Keratinocyte (primary cell): ENCODE measurements around the gene CDH1. TPM values are rescaled to one million over a fixed set of nuclear protein-coding genes. Genes with fewer than 3 reads are reported as not detected.

Experiments used
- DNase-seq: peaks from one replicate; pipeline ENCODE4 v3.0.0-alpha.2; 2011; ENCODE audit warnings: low read depth, missing footprints, low spot score
- FAIRE-seq: peaks from 2 replicates; lab custom pipeline; 2011; peaks lifted over from hg19 to GRCh38; lab: Jason Lieb, UNC
- H2AFZ ChIP-seq: 2 replicates; pipeline ENCODE4 v1.6.0; 2012; ENCODE audit warnings: low read length, control low read depth, inconsistent platforms; ENCODE audit not compliant: control insufficient read depth
- H3K27ac ChIP-seq: 2 replicates; pipeline ENCODE4 v1.5.1; 2011; ENCODE audit warnings: low read length; ENCODE audit not compliant: control insufficient read depth, insufficient read depth
- H3K27me3 ChIP-seq: 3 replicates; pipeline ENCODE4 v1.6.0; 2011; ENCODE audit warnings: low read length; ENCODE audit not compliant: control insufficient read depth, insufficient read depth; ENCODE audit errors: extremely low read depth
- H3K36me3 ChIP-seq, 2 experiments: 2 replicates in 1 of 2; 3 replicates in 1 of 2; pipeline ENCODE4 v1.5.1; 2011; ENCODE audit warnings: low read length in 2 of 2, mild to moderate bottlenecking in 1 of 2; ENCODE audit not compliant: control insufficient read depth in 2 of 2, insufficient read depth in 2 of 2; ENCODE audit errors: extremely low read depth in 1 of 2
- H3K4me1 ChIP-seq: 3 replicates; pipeline ENCODE4 v1.5.1; 2011; ENCODE audit warnings: low read length; ENCODE audit not compliant: control insufficient read depth, insufficient read depth; ENCODE audit errors: extremely low read depth
- H3K4me2 ChIP-seq: 3 replicates; pipeline ENCODE4 v1.6.0; 2011; ENCODE audit warnings: low read depth, low read length; ENCODE audit not compliant: control insufficient read depth, insufficient read depth; ENCODE audit errors: extremely low read depth
- H3K4me3 ChIP-seq, 3 experiments: fragments of 200-600 bp in 1 of 3; sonication (generic) in 1 of 3; 2 replicates in 2 of 3; 3 replicates in 1 of 3; pipeline ENCODE4 v1.5.1; 2011 to 2016; ENCODE audit warnings: low read length in 3 of 3, mild to moderate bottlenecking in 3 of 3, control low read depth in 2 of 3, inconsistent platforms in 1 of 3, low read depth in 1 of 3, mixed read lengths in 1 of 3, mixed run types in 1 of 3, moderate library complexity in 1 of 3; ENCODE audit not compliant: control insufficient read depth in 2 of 3, insufficient read depth in 2 of 3; ENCODE audit errors: extremely low read depth in 1 of 3
- H3K79me2 ChIP-seq: 2 replicates; pipeline ENCODE4 v1.6.0; 2012; ENCODE audit warnings: low read length; ENCODE audit not compliant: control insufficient read depth, insufficient read depth
- H3K9ac ChIP-seq: 3 replicates; pipeline ENCODE4 v1.6.0; 2011; ENCODE audit warnings: low read length; ENCODE audit not compliant: control insufficient read depth, insufficient read depth; ENCODE audit errors: extremely low read depth
- H3K9me1 ChIP-seq: 3 replicates; pipeline ENCODE4 v1.6.0; 2011; ENCODE audit warnings: low read length; ENCODE audit not compliant: control insufficient read depth, insufficient read depth; ENCODE audit errors: extremely low read depth
- H3K9me3 ChIP-seq: 2 replicates; pipeline ENCODE4 v1.5.1; 2012; ENCODE audit warnings: low read depth, low read length; ENCODE audit not compliant: control insufficient read depth
- H4K20me1 ChIP-seq: 3 replicates; pipeline ENCODE4 v1.6.0; 2011; ENCODE audit warnings: low read length; ENCODE audit not compliant: control insufficient read depth, insufficient read depth; ENCODE audit errors: extremely low read depth
- CTCF ChIP-seq, 3 experiments: IDR thresholded peaks in 1 of 3; conservative IDR thresholded peaks in 1 of 3; optimal IDR thresholded peaks in 1 of 3; 2 replicates in 2 of 3; 3 replicates in 1 of 3; pipeline versions ENCODE3 to v1.5.1; 2011; ENCODE audit warnings: low read length in 3 of 3, mild to moderate bottlenecking in 3 of 3, moderate library complexity in 2 of 3, control low read depth in 1 of 3, inconsistent platforms in 1 of 3; ENCODE audit not compliant: insufficient read depth in 2 of 3; ENCODE audit errors: extremely low read depth in 1 of 3
- EZH2 ChIP-seq: IDR thresholded peaks from one replicate; pipeline ENCODE4 v1.6.1; 2012; ENCODE audit warnings: inconsistent platforms, mild to moderate bottlenecking, low read length, moderate library complexity
- dilution Hi-C: fragments of 300-500 bp; cut with MboI; formaldehyde crosslinking; loops from one replicate; pipeline ENCODE4 v1.7.0; 2020; ENCODE audit warnings: low sequenced_read_pairs; ENCODE audit not compliant: extremely low pct_ligation_motif_present
- polyA plus RNA-seq, 5 experiments: library from polyadenylated mRNA; depleted of rRNA in 3 of 5; stranded (reverse) in 3 of 5; stranded (forward) in 1 of 5; unstranded in 1 of 5; fragments of >200 nt; gene quantifications; 1 replicate in 1 of 5; 2 replicates in 3 of 5; 3 replicates in 1 of 5; pipeline versions ENCODE4 v1.2.1 to v1.2.3, GENCODE V29; 2011 to 2012; ENCODE audit warnings: missing spikeins in 2 of 5, low read depth in 1 of 5, low replicate concordance in 1 of 5

CDH1 gene
- polyA plus RNA-seq, 1 donor (not counting 4 experiments of a cell fraction or from before 2014, with no cell fraction given) = 247 TPM

- no peak overlapping the region for H2AFZ ChIP-seq
- peak overlapping the region in 1 of 3 experiments; percentile 44 for H3K4me3 ChIP-seq
- DNase-seq (peak; percentile 45), FAIRE-seq (no peak)
- peaks cover 43% of the 10 kb centered on the region for H3K79me2 ChIP-seq
- no peaks in the 10 kb centered on the region for H3K27me3 ChIP-seq
- H3K36me3 ChIP-seq = peaks cover 10 to 23% of the 10 kb centered on the region in 2 experiments
- no peaks in the 10 kb centered on the region for H3K9me1 ChIP-seq
- H3K9ac ChIP-seq = peak overlapping the region; percentile 26
- H3K4me2 ChIP-seq = peak overlapping the region; percentile 75
- H3K4me1 ChIP-seq = peaks cover 48% of the 10 kb centered on the region
- dilution Hi-C loops = no loop called here
- peak overlapping the region; percentile 65 for H3K27ac ChIP-seq
- H4K20me1 ChIP-seq = no peaks in the 10 kb centered on the region
- TF ChIP-seq EZH2 = no peak
- no peak for TF ChIP-seq CTCF (optimal IDR thresholded peaks at IDR 0.05 in 1 of 3, IDR thresholded peaks at IDR 0.05 in 1 of 3, conservative IDR thresholded peaks at IDR 0.05 in 1 of 3; ENCODE audit: extremely low read depth in 1 of 3, insufficient read depth in 2 of 3, low read length in 3 of 3)
- no peaks in the 10 kb centered on the region for H3K9me3 ChIP-seq
Measured at GRCh38 chr16:68798398-68798797, 61.3 kb downstream of the CDH1 start.

GRCh38 chr16:68800257-68800875 is 63.3 kb downstream of the CDH1 start:
- Histone ChIP-seq H4K20me1 (no peaks in the 10 kb centered on the region), H3K9me1 (no peaks in the 10 kb centered on the region), H3K4me1 (peaks cover 48% of the 10 kb centered on the region), H3K36me3 (peaks cover 8 to 31% of the 10 kb centered on the region in 2 experiments), H3K9ac (peak overlapping the region; percentile 24), H3K9me3 (no peaks in the 10 kb centered on the region), H3K27me3 (no peaks in the 10 kb centered on the region), H3K4me2 (peak overlapping the region; percentile 36), H3K79me2 (peaks cover 48% of the 10 kb centered on the region), H3K4me3 (no peak overlapping the region), H3K27ac (peak overlapping the region; percentile 52), H2AFZ (no peak overlapping the region)
- FAIRE-seq (peak; percentile 79), DNase-seq (peak; percentile 46)
- dilution Hi-C loops = no loop called here
- peak; percentile 61 to 95 (median 74) for TF ChIP-seq CTCF (optimal IDR thresholded peaks at IDR 0.05 in 1 of 3, IDR thresholded peaks at IDR 0.05 in 1 of 3, conservative IDR thresholded peaks at IDR 0.05 in 1 of 3; ENCODE audit: extremely low read depth in 1 of 3, insufficient read depth in 2 of 3, low read length in 3 of 3)
- TF ChIP-seq EZH2 = no peak
